ENCODE results near the gene FBXW8.

DNA sequence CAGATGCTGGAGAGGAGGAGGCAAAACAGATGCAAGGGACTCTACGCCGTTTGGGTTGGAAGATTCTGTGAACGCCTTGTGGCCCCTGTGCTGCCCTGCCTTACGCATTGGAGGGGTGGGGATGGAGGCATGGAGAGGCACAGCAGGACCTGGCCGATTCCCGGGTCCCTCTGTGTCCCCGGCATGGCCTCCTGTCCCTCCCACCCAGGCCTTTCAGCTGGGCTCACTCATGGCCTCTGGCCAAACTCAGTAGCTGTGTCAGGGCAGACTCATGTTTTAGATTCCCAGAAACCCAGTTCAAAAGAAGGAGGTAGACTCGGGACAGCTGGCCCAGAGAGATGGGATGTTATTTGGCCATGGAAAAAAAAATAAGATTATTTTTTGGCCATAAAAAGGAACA lies 148.4 kb downstream of the FBXW8 start:
- no peak for TF ChIP-seq POLR2A (IDR thresholded peaks at IDR 0.05)
- TF ChIP-seq, protein P1, sequence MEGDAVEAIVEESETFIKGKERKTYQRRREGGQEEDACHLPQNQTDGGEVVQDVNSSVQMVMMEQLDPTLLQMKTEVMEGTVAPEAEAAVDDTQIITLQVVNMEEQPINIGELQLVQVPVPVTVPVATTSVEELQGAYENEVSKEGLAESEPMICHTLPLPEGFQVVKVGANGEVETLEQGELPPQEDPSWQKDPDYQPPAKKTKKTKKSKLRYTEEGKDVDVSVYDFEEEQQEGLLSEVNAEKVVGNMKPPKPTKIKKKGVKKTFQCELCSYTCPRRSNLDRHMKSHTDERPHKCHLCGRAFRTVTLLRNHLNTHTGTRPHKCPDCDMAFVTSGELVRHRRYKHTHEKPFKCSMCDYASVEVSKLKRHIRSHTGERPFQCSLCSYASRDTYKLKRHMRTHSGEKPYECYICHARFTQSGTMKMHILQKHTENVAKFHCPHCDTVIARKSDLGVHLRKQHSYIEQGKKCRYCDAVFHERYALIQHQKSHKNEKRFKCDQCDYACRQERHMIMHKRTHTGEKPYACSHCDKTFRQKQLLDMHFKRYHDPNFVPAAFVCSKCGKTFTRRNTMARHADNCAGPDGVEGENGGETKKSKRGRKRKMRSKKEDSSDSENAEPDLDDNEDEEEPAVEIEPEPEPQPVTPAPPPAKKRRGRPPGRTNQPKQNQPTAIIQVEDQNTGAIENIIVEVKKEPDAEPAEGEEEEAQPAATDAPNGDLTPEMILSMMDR (IDR thresholded peaks at IDR 0.05): no peak
- no peak for TF ChIP-seq POLR2AphosphoS5 (IDR thresholded peaks at IDR 0.05)
- no peak for TF ChIP-seq EP300 (IDR thresholded peaks at IDR 0.05; ENCODE audit: low read depth)

Data from transverse colon (tissue), 4 donors.